NCI-H128 (cell line): ENCODE results near the gene AP4S1.

Source experiments
- DNase-seq: peaks from one replicate; lab custom pipeline; 2025; ENCODE audit not compliant: unreplicated experiment; lab: John Stamatoyannopoulos, UW

AP4S1 gene

GRCh38 chr14:31025367-31026076, at the start of gene AP4S1:
AP4S1 (plus strand) TSS chr14:31025649; CDS start chr14:31066197, 40,548 bp downstream.
- no peak for DNase-seq

GRCh38 chr14:30977752-30978151, 47.7 kb upstream of the AP4S1 start:
- DNase-seq = no peak

- peak; percentile 2 for DNase-seq
Observed at GRCh38 chr14:30980106-30980704, 45.2 kb upstream of the AP4S1 start.

- DNase-seq = no peak
Observed at GRCh38 chr14:30980980-30981379, 44.5 kb upstream of the AP4S1 start.

- no peak for DNase-seq
Observed at GRCh38 chr14:30982533-30982932, 42.9 kb upstream of the AP4S1 start.

- no peak for DNase-seq
Observed at GRCh38 chr14:30983858-30984257, 41.6 kb upstream of the AP4S1 start.

GRCh38 chr14:30985796-30986195, 39.7 kb upstream of the AP4S1 start:
- no peak for DNase-seq

- DNase-seq = no peak
Observed at GRCh38 chr14:30988509-30988908, 36.9 kb upstream of the AP4S1 start.

GRCh38 chr14:30990770-30991169, 34.7 kb upstream of the AP4S1 start:
- no peak for DNase-seq

- DNase-seq = no peak
Observed at GRCh38 chr14:30991408-30991807, 34.0 kb upstream of the AP4S1 start.

- no peak for DNase-seq
Observed at GRCh38 chr14:30993071-30993470, 32.4 kb upstream of the AP4S1 start.

GRCh38 chr14:30994681-30995620, 30.5 kb upstream of the AP4S1 start:
- DNase-seq = no peak

GRCh38 chr14:30995689-30996088, 29.8 kb upstream of the AP4S1 start:
- no peak for DNase-seq

- no peak for DNase-seq
Observed at GRCh38 chr14:30996892-30997659, 28.4 kb upstream of the AP4S1 start.

GRCh38 chr14:30998100-30998706, 27.2 kb upstream of the AP4S1 start:
- no peak for DNase-seq

- no peak for DNase-seq
Observed at GRCh38 chr14:30999038-30999773, 26.2 kb upstream of the AP4S1 start.

GRCh38 chr14:31000629-31001338, 24.7 kb upstream of the AP4S1 start:
- DNase-seq = no peak

GRCh38 chr14:31001339-31001658, 24.1 kb upstream of the AP4S1 start:
- no peak for DNase-seq

- DNase-seq = no peak
Observed at GRCh38 chr14:31003284-31003683, 22.2 kb upstream of the AP4S1 start.
